ENCODE data around the gene RILPL2.

DNA sequence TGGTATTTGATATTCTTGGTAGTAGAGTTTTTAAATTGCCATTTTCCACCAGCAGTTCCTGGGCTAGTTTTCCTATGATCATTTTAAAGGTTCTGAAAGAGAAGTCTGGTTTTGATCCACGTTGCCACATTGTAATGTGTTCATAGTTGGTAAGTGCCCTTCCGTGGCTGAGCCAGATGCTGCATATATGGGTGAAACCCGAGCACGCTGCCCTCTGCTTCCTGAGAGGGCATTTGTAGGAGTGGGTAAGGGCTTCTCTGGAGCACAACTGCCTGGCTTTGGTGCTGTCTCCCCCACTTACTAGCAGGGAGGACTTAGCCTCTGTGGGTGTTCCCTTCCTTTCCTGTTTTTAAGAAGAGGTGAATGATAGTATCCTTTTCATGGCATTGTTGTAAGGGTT lies 28.6 kb upstream of the RILPL2 start:
- no peak for TF ChIP-seq PATZ1 (CRISPR knock-in tag; IDR thresholded peaks at IDR 0.05; ENCODE audit: borderline replicate concordance)
- TF ChIP-seq ZFP30 (CRISPR knock-in tag; IDR thresholded peaks at IDR 0.05) = no peak
- no peak for TF ChIP-seq ARNTL (CRISPR knock-in tag; IDR thresholded peaks at IDR 0.05; ENCODE audit: borderline replicate concordance, low read depth)
- no peak for TF ChIP-seq CREB5 (CRISPR knock-in tag; IDR thresholded peaks at IDR 0.05; ENCODE audit: low read depth)
- no peak for TF ChIP-seq RARB (CRISPR knock-in tag; IDR thresholded peaks at IDR 0.05)
- no peak for TF ChIP-seq OSR1 (CRISPR knock-in tag; IDR thresholded peaks at IDR 0.05)
- no peak for TF ChIP-seq BACH2 (CRISPR knock-in tag; IDR thresholded peaks at IDR 0.05; ENCODE audit: borderline replicate concordance)
- TF ChIP-seq ZFP3 (CRISPR knock-in tag; IDR thresholded peaks at IDR 0.05) = no peak
- no peak for TF ChIP-seq ISL1 (CRISPR knock-in tag; IDR thresholded peaks at IDR 0.05)
- TF ChIP-seq ZC3H10 (CRISPR knock-in tag; IDR thresholded peaks at IDR 0.05) = no peak
- no peak for TF ChIP-seq PPARA (CRISPR knock-in tag; IDR thresholded peaks at IDR 0.05; ENCODE audit: borderline replicate concordance)
- TF ChIP-seq TOX (CRISPR knock-in tag; IDR thresholded peaks at IDR 0.05; ENCODE audit: borderline replicate concordance) = no peak

All from SK-N-SH treated with all-trans-retinoic acid at 6 μM for 48 hours (cell line).